Transverse colon (tissue), 4 donors: Measurements from ENCODE around the gene LAPTM5. TPM values are rescaled to one million over a fixed set of nuclear protein-coding genes. Genes with fewer than 3 reads are reported as not detected.

Experiments
- DNase-seq: peaks from one replicate; pipeline ENCODE4 v3.0.0-alpha.2; 2019
- H3K27ac ChIP-seq, 4 donors: fragments of 200-600 bp; sonication (generic); 2 replicates each; pipeline ENCODE4 v1.5.1; 2016 to 2018; ENCODE audit warnings: inconsistent platforms in 4 of 4
- H3K27me3 ChIP-seq: fragments of 200-600 bp; sonication (generic); 2 replicates; pipeline ENCODE4 v1.5.1; 2017; ENCODE audit warnings: inconsistent platforms
- H3K36me3 ChIP-seq, 4 donors: fragments of 200-600 bp; sonication (generic); 2 replicates each; pipeline ENCODE4 v1.5.1; 2017 to 2019; ENCODE audit warnings: inconsistent platforms in 4 of 4
- H3K4me1 ChIP-seq, 4 donors: fragments of 200-600 bp; sonication (generic); 2 replicates each; pipeline ENCODE4 v1.5.1; 2017 to 2020; ENCODE audit warnings: inconsistent platforms in 4 of 4
- H3K4me3 ChIP-seq, 4 donors: fragments of 200-600 bp; sonication (generic); 1 replicate in 1 of 4; 2 replicates in 3 of 4; pipeline versions ENCODE4 v1.5.1 to v1.6.1; 2017 to 2019; ENCODE audit warnings: inconsistent platforms in 4 of 4
- H3K9me3 ChIP-seq, 2 donors: fragments of 200-600 bp; sonication (generic); 2 replicates each; pipeline ENCODE4 v1.5.1; 2017 to 2019; ENCODE audit warnings: inconsistent platforms in 2 of 2
- EP300 ChIP-seq: sonication (generic); formaldehyde crosslinking; IDR thresholded peaks from one replicate; pipeline ENCODE4 v1.6.1; 2017; ENCODE audit warnings: antibody characterized with exemption, low read depth
- POLR2A ChIP-seq: fragments of 450-650 bp; IDR thresholded peaks from one replicate; pipeline ENCODE4 v1.6.1; 2016; ENCODE audit warnings: antibody characterized with exemption, mild to moderate bottlenecking, moderate library complexity
- POLR2AphosphoS5 ChIP-seq, 3 donors: sonication (generic); formaldehyde crosslinking; IDR thresholded peaks; one replicate each; pipeline ENCODE4 v1.6.1; 2016; ENCODE audit warnings: antibody characterized with exemption in 3 of 3
- WGBS, 2 donors: methylation state at CpG; one replicate each; pipeline ENCODE4 v1.1.5; 2018; ENCODE audit warnings: low coverage in 1 of 2; 5-methylcytosine and 5-hydroxymethylcytosine counted together
- in situ Hi-C, 4 donors: fragments of 200-750 bp; cut with MboI; loops; one replicate each; pipeline versions ENCODE4 v1.15.0 to v1.15.1; 2017; ENCODE audit warnings: low sequenced_read_pairs in 3 of 4, low pct_ligation_motif_present in 1 of 4, low pct_unique_long_range_greater_than_20kb in 1 of 4
- intact Hi-C: fragments of 100-400 bp; cut with DNase I; formaldehyde crosslinking; loops from one replicate; pipeline ENCODE4 v1.15.1; 2023; ENCODE audit warnings: low total_unique reads
- total RNA-seq, 4 donors: library from RNA; depleted of rRNA; stranded (reverse); fragments of >200 nt; gene quantifications; one replicate each; pipeline ENCODE4 v1.1.0, GENCODE V29; 2016
- TF ChIP-seq, protein P1 (sequence below), 5 experiments: fragments of 200-600 bp in 3 of 5; fragments of 450-650 bp in 2 of 5; sonication (generic) in 3 of 5; IDR thresholded peaks; 1 replicate in 2 of 5; 2 replicates in 3 of 5; pipeline ENCODE4 v1.5.1; 2016 to 2017; ENCODE audit warnings: antibody characterized with exemption in 5 of 5, inconsistent platforms in 3 of 5, mild to moderate bottlenecking in 2 of 5, moderate library complexity in 1 of 5

LAPTM5 gene, protein sequence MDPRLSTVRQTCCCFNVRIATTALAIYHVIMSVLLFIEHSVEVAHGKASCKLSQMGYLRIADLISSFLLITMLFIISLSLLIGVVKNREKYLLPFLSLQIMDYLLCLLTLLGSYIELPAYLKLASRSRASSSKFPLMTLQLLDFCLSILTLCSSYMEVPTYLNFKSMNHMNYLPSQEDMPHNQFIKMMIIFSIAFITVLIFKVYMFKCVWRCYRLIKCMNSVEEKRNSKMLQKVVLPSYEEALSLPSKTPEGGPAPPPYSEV
- total RNA-seq: 10 to 100 TPM in 3 of 4 donors, 1 to 10 TPM in 1; 5.2 to 66.6 (median 34.5) TPM

DNA sequence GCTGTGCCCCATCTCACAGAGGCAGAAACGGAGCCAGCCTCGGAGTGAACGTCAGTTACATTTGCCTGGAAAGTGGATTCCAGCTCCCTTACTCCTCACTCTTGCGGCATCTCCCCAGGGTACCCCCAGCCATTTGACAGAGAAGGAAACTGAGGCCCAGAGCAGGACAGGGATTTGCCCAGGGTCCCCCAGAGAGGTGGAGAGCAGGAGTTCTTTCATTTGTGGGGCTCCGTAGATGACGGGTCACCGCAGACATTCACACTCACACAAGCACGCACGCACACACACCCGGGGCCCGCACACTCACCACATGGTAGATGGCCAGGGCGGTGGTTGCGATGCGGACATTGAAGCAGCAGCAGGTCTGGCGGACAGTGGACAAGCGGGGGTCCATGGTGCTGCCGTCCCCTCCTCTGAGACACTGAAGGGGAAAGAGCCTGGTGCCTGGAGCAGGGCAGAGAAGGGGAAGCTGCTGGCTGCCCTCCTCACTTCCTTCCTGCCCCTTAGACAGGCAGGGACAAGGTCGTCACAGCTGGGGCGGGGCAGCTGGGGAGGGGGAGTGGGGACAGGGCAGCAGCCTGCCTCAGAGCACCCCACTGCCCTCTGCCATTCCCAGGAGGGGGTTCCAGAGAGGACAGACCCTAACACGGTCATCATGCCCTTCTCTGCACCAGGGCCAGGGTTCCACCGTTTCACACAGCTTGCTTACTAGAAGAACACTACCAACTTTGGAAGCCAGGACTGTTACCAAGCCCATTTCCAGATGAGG lies at the start of gene LAPTM5:
Gene LAPTM5 (minus strand): TSS at position 423 of the 769 bp plus-strand sequence. CDS start 29 bp downstream, at position 394.
- Histone ChIP-seq H3K9me3 (no peaks in the 10 kb centered on the region), H3K4me1 (peaks cover 0 to 20% (median 3%) of the 10 kb centered on the region in 4 donors), H3K27me3 (no peaks in the 10 kb centered on the region), H3K27ac (peak within 1 kb of the TSS; percentile 73 to 84 (median 79)), H3K36me3 (no peaks in the 10 kb centered on the region), H3K4me3 (peak within 1 kb of the TSS in 3 of 4 donors; percentile 17 to 40 (median 30))
- WGBS, 2 donors: 52% methylated on average over 21 of the region's 21 CpGs; no CpG with 5 or more reads in 1 of the 2 donors
- in situ Hi-C loops: no loop called here
- TF ChIP-seq POLR2AphosphoS5 (IDR thresholded peaks at IDR 0.05) (peak; percentile 53 to 79 (median 74)), POLR2A (peak; percentile 74), EP300 (no peak)
- TF ChIP-seq, protein P1, sequence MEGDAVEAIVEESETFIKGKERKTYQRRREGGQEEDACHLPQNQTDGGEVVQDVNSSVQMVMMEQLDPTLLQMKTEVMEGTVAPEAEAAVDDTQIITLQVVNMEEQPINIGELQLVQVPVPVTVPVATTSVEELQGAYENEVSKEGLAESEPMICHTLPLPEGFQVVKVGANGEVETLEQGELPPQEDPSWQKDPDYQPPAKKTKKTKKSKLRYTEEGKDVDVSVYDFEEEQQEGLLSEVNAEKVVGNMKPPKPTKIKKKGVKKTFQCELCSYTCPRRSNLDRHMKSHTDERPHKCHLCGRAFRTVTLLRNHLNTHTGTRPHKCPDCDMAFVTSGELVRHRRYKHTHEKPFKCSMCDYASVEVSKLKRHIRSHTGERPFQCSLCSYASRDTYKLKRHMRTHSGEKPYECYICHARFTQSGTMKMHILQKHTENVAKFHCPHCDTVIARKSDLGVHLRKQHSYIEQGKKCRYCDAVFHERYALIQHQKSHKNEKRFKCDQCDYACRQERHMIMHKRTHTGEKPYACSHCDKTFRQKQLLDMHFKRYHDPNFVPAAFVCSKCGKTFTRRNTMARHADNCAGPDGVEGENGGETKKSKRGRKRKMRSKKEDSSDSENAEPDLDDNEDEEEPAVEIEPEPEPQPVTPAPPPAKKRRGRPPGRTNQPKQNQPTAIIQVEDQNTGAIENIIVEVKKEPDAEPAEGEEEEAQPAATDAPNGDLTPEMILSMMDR (IDR thresholded peaks at IDR 0.05): no peak
- peak; percentile 72 for DNase-seq
- intact Hi-C loops: no loop called here

DNA sequence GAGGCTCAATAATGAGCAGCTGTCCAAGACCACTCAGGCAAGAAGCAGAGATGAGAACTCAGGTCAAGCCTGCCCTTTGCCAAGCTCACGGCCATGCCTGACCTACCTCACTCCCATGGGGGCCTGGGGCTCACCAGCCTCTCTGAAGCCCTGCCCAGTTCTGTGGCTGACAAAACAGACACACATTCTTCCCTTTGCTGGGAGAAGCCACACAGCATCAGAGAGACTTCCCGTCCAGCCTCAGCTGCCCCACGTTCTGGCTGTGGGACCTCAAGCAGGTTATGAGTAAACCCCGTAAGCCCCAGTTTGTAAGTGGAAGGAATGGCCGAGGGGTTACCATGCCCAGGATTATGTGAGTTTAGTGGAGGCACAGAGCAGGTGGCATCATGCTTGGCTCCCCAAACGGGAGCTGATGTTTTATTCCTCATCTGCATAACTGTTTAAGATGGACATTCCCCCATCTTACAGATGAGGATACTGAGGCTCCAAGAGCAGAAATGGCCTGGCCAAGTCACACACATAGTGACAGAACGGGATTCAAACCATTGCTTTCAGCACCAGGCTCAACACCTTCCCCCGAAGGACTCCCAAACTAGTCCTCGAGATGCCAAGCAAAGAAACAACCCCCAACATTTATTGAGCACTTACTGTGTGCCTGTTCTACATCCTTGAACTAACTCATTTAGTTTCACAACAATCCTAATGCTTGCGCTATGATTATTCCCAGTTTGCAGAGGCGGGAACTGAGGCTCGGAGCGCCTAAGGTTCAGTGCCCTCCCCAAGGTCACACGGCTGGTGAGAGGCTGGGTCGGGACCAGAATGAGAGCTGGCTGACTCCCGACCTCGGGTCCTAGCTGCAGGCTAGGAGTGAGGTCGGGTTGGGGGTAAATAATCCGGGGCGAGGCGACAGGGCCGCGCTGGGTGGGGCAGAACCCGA lies 49.1 kb upstream of the LAPTM5 start:
- Histone ChIP-seq H3K36me3 (no peaks in the 10 kb centered on the region), H3K27me3 (peaks cover 19% of the 10 kb centered on the region), H3K4me3 (no peak overlapping the region), H3K4me1 (peaks cover 16 to 32% (median 22%) of the 10 kb centered on the region in 4 donors), H3K27ac (peak overlapping the region in 2 of 4 donors; percentile 34 to 77), H3K9me3 (no peaks in the 10 kb centered on the region)
- in situ Hi-C loops (no loop called here), intact Hi-C loops (no loop called here)
- TF ChIP-seq POLR2AphosphoS5 (IDR thresholded peaks at IDR 0.05) (no peak), POLR2A (no peak), EP300 (no peak)
- TF ChIP-seq, protein P1 (IDR thresholded peaks at IDR 0.05): no peak
- 57 to 100% methylated on average over 2 to 24 of the region's 24 CpGs for WGBS, 2 donors
- DNase-seq: no peak

DNA sequence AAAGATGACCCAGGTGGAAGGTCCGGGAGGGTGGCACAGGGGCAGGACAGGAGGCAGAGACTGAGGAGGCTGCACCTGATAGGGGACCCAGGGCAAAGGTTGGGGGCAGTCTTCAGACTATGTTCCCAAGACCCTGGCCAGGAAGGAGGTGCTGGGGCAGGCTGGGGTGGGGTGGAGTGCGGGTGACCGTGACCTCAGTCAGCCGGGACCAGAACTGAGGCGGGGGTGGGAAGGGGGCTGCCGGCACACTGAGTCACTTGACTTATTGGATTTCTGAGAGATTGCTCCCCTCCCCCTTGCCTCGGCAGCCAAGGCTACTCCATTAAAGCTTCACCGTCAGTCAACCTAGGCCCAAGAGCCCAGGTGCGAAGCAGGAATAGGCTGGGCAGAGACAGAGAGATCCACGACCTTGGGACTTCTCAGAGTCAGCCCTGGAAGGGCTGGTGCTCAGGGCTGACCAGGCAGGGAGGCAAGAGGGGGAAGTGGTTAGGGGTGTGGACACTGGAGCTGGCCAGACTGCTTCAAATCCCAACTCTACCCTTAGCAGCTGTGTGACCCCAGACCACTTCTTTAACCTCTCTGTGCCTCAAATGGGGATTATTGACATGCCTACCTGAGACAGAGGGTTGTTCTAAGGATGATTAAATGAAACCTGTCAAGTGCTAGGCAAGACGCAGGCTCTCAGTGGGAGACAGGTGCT lies 47.9 kb upstream of the LAPTM5 start:
- Histone ChIP-seq H3K9me3 (no peaks in the 10 kb centered on the region), H3K27ac (no peak overlapping the region), H3K27me3 (peaks cover 19% of the 10 kb centered on the region), H3K4me1 (peaks cover 16 to 34% (median 23%) of the 10 kb centered on the region in 4 donors), H3K36me3 (no peaks in the 10 kb centered on the region), H3K4me3 (no peak overlapping the region)
- in situ Hi-C loops: no loop called here
- WGBS, 2 donors: 56 to 88% methylated on average over 1 to 11 of the region's 11 CpGs
- intact Hi-C loops: no loop called here
- no peak for TF ChIP-seq POLR2AphosphoS5 (IDR thresholded peaks at IDR 0.05)
- TF ChIP-seq, protein P1 (IDR thresholded peaks at IDR 0.05): no peak
- DNase-seq: no peak
